Osteocyte (in vitro differentiated cells): ENCODE data around the gene SNRNP35. TPM values are rescaled to one million over a fixed set of nuclear protein-coding genes. Genes with fewer than 3 reads are reported as not detected.
A peak's percentile ranks its signal among the peaks of the same experiment; 100 is the strongest.
"Not testable (repeated sequence)": the region's sequence is repeated elsewhere in the genome, so short reads cannot be mapped to it uniquely, and the experiment has no call there.

Experiments used
- DNase-seq: peaks from one replicate; pipeline ENCODE4 v3.0.0; 2021; ENCODE audit warnings: mixed read lengths; ENCODE audit not compliant: unreplicated experiment; ENCODE audit errors: extremely low spot score
- H3K27ac Mint-ChIP-seq: one replicate; pipeline ENCODE4 v1.8.0; 2021; ENCODE audit warnings: mild to moderate bottlenecking, mixed read lengths; ENCODE audit not compliant: unreplicated experiment
- H3K27me3 Mint-ChIP-seq: one replicate; pipeline ENCODE4 v1.8.0; 2021; ENCODE audit warnings: mixed read lengths; ENCODE audit not compliant: unreplicated experiment
- H3K36me3 Mint-ChIP-seq: one replicate; pipeline ENCODE4 v1.8.0; 2021; ENCODE audit warnings: mixed read lengths; ENCODE audit not compliant: unreplicated experiment
- H3K4me1 Mint-ChIP-seq: one replicate; pipeline ENCODE4 v1.8.0; 2021; ENCODE audit warnings: mixed read lengths; ENCODE audit not compliant: unreplicated experiment
- H3K4me3 Mint-ChIP-seq: one replicate; pipeline ENCODE4 v1.8.0; 2021; ENCODE audit warnings: mild to moderate bottlenecking, moderate library complexity, mixed read lengths; ENCODE audit not compliant: unreplicated experiment
- H3K9me3 Mint-ChIP-seq: one replicate; pipeline ENCODE4 v1.8.0; 2021; ENCODE audit warnings: mixed read lengths; ENCODE audit not compliant: unreplicated experiment
- total RNA-seq: library from RNA; stranded (reverse); gene quantifications from 2 replicates; pipeline ENCODE4 v1.2.1, GENCODE V29; 2021
- TF ChIP-seq, protein P1 (sequence below): fragments of 200-600 bp; sonication (generic); IDR thresholded peaks from 2 replicates; pipeline ENCODE4 v1.5.0; 2021; ENCODE audit warnings: antibody characterized with exemption, mild to moderate bottlenecking, moderate library complexity

Gene SNRNP35
- total RNA-seq, 1 donor from 2014 or later, result 21.6 TPM

DNA sequence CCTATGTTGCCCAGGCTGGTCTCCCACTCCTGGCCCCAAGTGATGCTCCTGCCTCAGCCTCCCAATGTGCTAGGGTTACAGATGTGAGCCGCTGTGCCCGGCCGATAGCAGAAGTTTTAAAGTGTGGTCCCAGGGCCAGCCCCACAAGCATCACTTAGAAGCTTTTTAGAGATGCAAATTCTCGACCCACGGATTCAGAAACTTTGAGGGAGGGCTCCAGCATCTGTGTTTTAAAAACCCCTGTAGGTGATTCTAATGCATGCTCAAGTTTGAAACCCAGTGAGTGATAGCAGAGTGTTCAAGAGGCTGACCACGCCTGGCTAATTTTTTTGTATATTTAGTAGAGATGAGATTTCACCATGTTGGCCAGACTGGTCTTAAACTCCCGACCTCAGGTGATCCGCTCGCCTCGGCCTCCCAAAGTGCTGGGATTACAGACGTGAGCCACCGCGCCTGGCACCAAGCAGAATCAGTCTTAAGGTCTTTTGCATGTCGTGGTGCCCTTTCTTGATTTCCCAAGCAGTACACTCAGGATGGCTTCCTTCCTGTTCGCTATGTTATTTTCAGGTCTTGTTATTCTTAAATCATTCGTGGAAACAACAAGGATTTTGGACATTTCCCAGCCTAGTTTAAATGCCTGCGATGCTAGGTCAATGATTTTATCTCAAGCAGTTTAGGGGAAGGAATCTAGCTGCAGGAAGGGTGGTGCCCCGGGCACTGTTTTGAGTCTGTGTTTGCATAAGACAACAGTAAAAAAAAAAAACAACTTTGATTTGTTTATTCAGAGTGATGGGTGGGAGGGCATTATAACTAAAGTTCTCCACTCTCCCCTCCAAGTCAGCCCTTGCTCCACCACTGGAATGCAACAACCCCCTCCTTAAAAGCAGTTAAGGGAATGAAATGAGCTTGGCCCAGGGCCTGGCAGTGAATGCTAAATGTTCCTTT, 12.3 kb upstream of the SNRNP35 start:
- peaks cover 29% of the 10 kb centered on the region for H3K4me1 Mint-ChIP-seq
- DNase-seq, result no peak
- peak overlapping the region; percentile 44 for H3K4me3 Mint-ChIP-seq
- peak overlapping the region; percentile 83 for H3K27ac Mint-ChIP-seq
- H3K9me3 Mint-ChIP-seq, result no peaks in the 10 kb centered on the region
- TF ChIP-seq, protein P1, sequence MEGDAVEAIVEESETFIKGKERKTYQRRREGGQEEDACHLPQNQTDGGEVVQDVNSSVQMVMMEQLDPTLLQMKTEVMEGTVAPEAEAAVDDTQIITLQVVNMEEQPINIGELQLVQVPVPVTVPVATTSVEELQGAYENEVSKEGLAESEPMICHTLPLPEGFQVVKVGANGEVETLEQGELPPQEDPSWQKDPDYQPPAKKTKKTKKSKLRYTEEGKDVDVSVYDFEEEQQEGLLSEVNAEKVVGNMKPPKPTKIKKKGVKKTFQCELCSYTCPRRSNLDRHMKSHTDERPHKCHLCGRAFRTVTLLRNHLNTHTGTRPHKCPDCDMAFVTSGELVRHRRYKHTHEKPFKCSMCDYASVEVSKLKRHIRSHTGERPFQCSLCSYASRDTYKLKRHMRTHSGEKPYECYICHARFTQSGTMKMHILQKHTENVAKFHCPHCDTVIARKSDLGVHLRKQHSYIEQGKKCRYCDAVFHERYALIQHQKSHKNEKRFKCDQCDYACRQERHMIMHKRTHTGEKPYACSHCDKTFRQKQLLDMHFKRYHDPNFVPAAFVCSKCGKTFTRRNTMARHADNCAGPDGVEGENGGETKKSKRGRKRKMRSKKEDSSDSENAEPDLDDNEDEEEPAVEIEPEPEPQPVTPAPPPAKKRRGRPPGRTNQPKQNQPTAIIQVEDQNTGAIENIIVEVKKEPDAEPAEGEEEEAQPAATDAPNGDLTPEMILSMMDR, result no peak
- H3K27me3 Mint-ChIP-seq, result no peaks in the 10 kb centered on the region
- H3K36me3 Mint-ChIP-seq, result no peaks in the 10 kb centered on the region

DNA sequence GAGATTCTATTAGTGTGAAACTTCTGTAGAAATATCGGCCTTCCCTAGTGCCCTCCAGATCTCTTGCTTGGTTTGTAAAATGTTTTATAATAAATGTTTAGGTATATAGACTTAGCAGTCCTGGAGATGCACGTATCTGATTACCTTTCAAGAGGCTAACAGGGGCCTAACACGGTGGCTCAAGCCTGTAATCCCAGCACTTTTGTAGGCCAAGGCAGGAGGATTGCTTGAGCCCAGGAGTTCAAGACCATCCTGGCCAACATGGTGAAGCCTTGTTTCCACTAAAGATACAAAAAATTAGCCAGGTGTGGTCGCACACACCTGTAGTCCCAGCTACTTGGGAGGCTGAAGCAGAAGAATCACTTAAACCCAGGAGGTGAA, 11.6 kb upstream of the SNRNP35 start:
- Mint-ChIP-seq H3K27ac (peak overlapping the region; percentile 83), H3K4me1 (peaks cover 29% of the 10 kb centered on the region), H3K36me3 (no peaks in the 10 kb centered on the region)

DNA sequence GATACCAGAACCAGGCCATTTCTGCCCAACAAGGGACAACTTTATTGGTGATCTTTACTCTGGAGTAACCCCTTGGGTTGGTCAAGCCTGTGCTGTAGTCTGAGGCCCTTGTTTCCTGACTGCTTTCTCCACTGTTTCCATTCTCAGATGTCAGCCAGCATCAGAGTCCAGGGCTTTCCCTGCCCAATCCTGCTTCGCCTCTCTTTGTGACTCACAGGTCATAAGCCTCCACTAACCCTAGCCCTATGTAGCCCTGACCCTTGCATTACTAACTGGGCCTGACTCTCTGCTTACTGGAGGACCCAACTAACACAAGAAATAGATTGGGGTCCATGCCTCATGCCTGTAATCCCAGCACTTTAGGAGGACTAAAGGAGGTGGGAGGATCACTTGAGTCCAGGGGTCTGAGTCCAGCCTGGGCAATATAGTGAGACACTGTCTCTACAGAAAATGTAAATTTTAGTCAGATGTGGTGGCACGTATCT, 8.6 kb upstream of the SNRNP35 start:
- no peaks in the 10 kb centered on the region for H3K27me3 Mint-ChIP-seq
- H3K9me3 Mint-ChIP-seq, result no peaks in the 10 kb centered on the region
- DNase-seq, result no peak
- no peaks in the 10 kb centered on the region for H3K36me3 Mint-ChIP-seq
- H3K27ac Mint-ChIP-seq, result no peak overlapping the region
- peaks cover 29% of the 10 kb centered on the region for H3K4me1 Mint-ChIP-seq
- H3K4me3 Mint-ChIP-seq, result no peak overlapping the region
- TF ChIP-seq, protein P1, result no peak

More for the DNA sequence above, 11.6 kb upstream of the SNRNP35 start:
- Mint-ChIP-seq H3K27me3 (no peaks in the 10 kb centered on the region), H3K9me3 (no peaks in the 10 kb centered on the region), H3K4me3 (peak overlapping the region; percentile 44)
- TF ChIP-seq, protein P1, result no peak
- DNase-seq, result no peak

DNA sequence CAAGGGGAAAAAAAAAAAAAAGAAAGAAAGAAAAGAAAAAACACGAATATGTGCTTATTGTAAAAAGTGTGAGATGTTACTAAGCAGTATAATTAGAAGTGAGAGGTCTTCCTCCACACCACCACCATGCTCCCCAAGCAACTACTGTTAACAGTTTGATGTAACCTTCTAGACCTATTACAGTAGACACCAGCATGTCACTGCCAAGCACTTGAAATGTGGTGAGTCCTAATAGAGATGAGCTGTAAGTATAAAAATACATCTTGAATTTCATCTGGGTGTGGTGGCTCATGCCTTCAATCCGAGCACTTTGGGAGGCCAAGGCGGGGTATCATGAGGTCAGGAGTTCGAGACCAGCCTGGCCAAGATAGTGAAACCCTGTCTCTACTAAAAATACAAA, 8.1 kb upstream of the SNRNP35 start:
- DNase-seq, result no peak
- no peaks in the 10 kb centered on the region for H3K36me3 Mint-ChIP-seq
- H3K27ac Mint-ChIP-seq, result no peak overlapping the region
- TF ChIP-seq, protein P1, result no peak
- H3K9me3 Mint-ChIP-seq, result no peaks in the 10 kb centered on the region
- peaks cover 23% of the 10 kb centered on the region for H3K4me1 Mint-ChIP-seq
- H3K4me3 Mint-ChIP-seq, result no peak overlapping the region
- H3K27me3 Mint-ChIP-seq, result no peaks in the 10 kb centered on the region

DNA sequence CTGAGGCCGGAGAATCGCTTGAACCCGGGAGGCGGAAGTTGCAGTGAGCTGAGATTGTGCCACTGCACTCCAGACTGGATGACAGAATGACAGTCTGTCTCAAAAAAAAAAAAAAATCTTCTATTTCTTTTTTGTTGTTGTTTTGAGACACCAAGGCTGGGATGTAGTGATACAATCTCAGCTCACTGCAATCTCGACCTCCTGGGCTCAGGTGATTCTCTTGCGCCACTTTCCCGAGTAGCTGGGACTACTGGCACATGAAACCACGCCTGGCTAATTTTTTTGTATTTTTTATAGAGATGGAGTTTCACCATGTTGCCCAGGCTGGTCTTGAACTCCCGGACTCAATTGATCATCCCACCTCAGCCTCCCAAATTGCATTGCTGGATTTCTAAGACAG, 7.3 kb upstream of the SNRNP35 start:
- no peak for DNase-seq
- H3K36me3 Mint-ChIP-seq, result no peaks in the 10 kb centered on the region
- no peaks in the 10 kb centered on the region for H3K27me3 Mint-ChIP-seq
- H3K4me3 Mint-ChIP-seq, result no peak overlapping the region
- TF ChIP-seq, protein P1, result no peak
- H3K4me1 Mint-ChIP-seq, result peaks cover 16% of the 10 kb centered on the region
- H3K9me3 Mint-ChIP-seq, result no peaks in the 10 kb centered on the region
- no peak overlapping the region for H3K27ac Mint-ChIP-seq

DNA sequence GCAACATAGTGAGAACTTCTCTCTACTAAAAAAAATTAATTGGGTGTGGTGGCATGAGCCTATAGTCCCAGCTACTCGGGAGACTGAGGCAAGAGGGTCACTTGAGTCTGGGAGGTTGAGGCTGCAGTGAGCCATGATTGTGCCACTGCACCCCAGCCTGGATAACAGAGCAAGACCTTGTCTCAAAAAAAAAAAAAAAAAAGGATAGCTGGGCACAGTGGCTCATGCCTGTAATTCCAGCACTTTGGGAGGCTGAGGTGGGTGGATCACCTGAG, 5.7 kb upstream of the SNRNP35 start:
- H3K27me3 Mint-ChIP-seq, H3K27ac Mint-ChIP-seq: not testable (repeated sequence)

More for the DNA sequence above, 5.7 kb upstream of the SNRNP35 start:
- H3K4me3 Mint-ChIP-seq, DNase-seq, H3K4me1 Mint-ChIP-seq, H3K36me3 Mint-ChIP-seq, H3K9me3 Mint-ChIP-seq: not testable (repeated sequence)
